Prostate gland (tissue), 2 donors: ENCODE measurements around the gene PARP14.

ENCODE experiments used
- POLR2AphosphoS5 ChIP-seq: sonication (generic); formaldehyde crosslinking; IDR thresholded peaks from one replicate; pipeline ENCODE4 v1.6.1; 2017; ENCODE audit warnings: antibody characterized with exemption
- TF ChIP-seq, protein P1 (sequence below), 4 experiments: fragments of 200-600 bp in 2 of 4; fragments of 450-650 bp in 2 of 4; sonication (generic) in 2 of 4; IDR thresholded peaks; 1 replicate in 3 of 4; 2 replicates in 1 of 4; pipeline ENCODE4 v1.5.1; 2016 to 2019; ENCODE audit warnings: antibody characterized with exemption in 4 of 4, mild to moderate bottlenecking in 2 of 4, moderate library complexity in 2 of 4

DNA sequence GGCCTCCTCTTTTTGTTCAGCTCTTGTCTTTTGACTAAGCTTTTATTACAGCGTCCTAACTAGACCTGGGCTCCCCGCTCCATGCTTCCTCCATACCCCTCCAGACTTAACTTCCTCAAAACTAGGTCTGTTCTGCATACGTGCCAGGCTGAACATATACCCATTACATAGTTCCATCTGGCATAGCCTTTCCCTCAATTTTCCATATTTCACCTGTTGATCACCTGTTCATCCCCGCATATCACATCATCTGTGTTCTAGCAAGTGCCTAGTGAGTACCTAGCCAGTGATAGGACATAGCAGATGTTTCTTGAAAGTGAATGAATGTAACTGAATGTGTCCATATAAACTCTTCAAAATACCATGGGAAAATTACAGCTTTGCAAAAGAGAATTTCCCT lies 36.0 kb downstream of the PARP14 start:
- no peak for TF ChIP-seq POLR2AphosphoS5
- TF ChIP-seq, protein P1, sequence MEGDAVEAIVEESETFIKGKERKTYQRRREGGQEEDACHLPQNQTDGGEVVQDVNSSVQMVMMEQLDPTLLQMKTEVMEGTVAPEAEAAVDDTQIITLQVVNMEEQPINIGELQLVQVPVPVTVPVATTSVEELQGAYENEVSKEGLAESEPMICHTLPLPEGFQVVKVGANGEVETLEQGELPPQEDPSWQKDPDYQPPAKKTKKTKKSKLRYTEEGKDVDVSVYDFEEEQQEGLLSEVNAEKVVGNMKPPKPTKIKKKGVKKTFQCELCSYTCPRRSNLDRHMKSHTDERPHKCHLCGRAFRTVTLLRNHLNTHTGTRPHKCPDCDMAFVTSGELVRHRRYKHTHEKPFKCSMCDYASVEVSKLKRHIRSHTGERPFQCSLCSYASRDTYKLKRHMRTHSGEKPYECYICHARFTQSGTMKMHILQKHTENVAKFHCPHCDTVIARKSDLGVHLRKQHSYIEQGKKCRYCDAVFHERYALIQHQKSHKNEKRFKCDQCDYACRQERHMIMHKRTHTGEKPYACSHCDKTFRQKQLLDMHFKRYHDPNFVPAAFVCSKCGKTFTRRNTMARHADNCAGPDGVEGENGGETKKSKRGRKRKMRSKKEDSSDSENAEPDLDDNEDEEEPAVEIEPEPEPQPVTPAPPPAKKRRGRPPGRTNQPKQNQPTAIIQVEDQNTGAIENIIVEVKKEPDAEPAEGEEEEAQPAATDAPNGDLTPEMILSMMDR (IDR thresholded peaks at IDR 0.05), result no peak
